ENCODE results near the gene CDR2. TPM values are rescaled to one million over a fixed set of nuclear protein-coding genes. Genes with fewer than 3 reads are reported as not detected.

Gene CDR2
- total and polyA plus RNA-seq, 7 donors = 14.6 to 32.3 (median 22.5) TPM

DNA sequence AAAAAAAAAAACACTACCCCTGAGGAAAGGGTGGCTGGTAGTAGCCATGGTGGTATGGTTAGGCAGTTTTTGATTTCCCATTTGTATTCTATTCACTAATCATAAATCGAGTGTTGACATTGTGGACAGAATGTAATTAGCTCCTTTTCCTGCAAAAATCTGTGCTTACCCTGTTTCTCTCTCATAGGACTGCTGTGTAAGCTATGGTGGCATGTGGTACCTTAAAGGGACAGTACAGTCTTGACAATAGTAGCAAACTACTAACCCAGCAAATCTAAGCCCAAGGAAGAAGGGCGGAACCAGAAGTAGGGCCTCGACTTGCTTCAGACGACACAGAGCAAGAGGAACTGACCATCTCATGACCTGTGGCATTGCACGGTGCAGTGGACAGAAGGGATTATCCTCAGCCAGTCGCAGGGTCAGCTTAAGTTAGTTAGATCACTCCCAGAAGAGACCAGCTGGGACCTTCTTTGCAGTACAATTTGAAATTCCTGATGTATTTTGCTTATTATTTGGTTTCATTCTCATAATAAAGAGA, 40.9 kb downstream of the CDR2 start:
- peaks cover 0 to 11% (median 7%) of the 10 kb centered on the region in 4 donors for H3K4me1 ChIP-seq
- TF ChIP-seq POLR2AphosphoS5 (IDR thresholded peaks at IDR 0.05) = no peak
- no peak for TF ChIP-seq EP300 (IDR thresholded peaks at IDR 0.05)
- no peak for TF ChIP-seq POLR2A (IDR thresholded peaks at IDR 0.05)
- no peaks in the 10 kb centered on the region for H3K27me3 ChIP-seq
- intact Hi-C loops (cut with DNase I) = no loop called here
- peak; percentile 63 for DNase-seq
- H3K4me3 ChIP-seq = no peak overlapping the region
- WGBS, 2 donors = 72 to 85% methylated on average over 6 of the region's 6 CpGs
- H3K9me3 ChIP-seq = no peaks in the 10 kb centered on the region
- peaks cover 3 to 65% (median 23%) of the 10 kb centered on the region in 4 donors for H3K36me3 ChIP-seq
- no peak overlapping the region for H3K27ac ChIP-seq

DNA sequence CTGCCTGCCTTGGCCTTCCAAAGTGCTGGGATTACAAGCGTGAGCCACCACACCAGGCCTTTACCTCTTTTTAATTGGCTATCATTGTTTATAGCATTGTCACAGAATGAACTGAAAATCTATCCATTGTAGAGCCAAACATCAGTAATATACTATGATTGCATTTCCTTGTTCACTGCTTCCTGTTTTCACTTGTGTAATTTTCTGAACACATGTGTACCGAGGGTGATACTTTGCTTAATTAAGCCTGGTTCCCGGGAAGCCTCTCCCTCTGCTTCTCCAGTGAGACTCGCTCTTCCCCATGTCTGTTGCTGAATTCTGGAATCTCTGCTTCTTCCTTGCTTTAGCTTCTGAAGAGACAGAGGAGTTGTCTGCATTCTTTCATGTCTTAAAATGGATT, 44.1 kb downstream of the CDR2 start:
- TF ChIP-seq, protein P1, sequence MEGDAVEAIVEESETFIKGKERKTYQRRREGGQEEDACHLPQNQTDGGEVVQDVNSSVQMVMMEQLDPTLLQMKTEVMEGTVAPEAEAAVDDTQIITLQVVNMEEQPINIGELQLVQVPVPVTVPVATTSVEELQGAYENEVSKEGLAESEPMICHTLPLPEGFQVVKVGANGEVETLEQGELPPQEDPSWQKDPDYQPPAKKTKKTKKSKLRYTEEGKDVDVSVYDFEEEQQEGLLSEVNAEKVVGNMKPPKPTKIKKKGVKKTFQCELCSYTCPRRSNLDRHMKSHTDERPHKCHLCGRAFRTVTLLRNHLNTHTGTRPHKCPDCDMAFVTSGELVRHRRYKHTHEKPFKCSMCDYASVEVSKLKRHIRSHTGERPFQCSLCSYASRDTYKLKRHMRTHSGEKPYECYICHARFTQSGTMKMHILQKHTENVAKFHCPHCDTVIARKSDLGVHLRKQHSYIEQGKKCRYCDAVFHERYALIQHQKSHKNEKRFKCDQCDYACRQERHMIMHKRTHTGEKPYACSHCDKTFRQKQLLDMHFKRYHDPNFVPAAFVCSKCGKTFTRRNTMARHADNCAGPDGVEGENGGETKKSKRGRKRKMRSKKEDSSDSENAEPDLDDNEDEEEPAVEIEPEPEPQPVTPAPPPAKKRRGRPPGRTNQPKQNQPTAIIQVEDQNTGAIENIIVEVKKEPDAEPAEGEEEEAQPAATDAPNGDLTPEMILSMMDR (IDR thresholded peaks at IDR 0.05) = no peak
- TF ChIP-seq EP300 (IDR thresholded peaks at IDR 0.05) (no peak), POLR2A (IDR thresholded peaks at IDR 0.05) (no peak), POLR2AphosphoS5 (IDR thresholded peaks at IDR 0.05) (no peak)
- no peaks in the 10 kb centered on the region for H3K9me3 ChIP-seq
- H3K27ac ChIP-seq = peak overlapping the region in 3 of 4 donors; percentile 7 to 57 (median 55)
- H3K36me3 ChIP-seq = peaks cover 27 to 78% (median 45%) of the 10 kb centered on the region in 4 donors
- WGBS, 2 donors = 42 to 59% methylated on average over 4 of the region's 4 CpGs
- intact Hi-C loops (cut with DNase I) = no loop called here
- H3K4me3 ChIP-seq = no peak overlapping the region
- no peak for DNase-seq
- H3K4me1 ChIP-seq = peaks cover 0 to 11% (median 7%) of the 10 kb centered on the region in 4 donors
- H3K27me3 ChIP-seq = no peaks in the 10 kb centered on the region

DNA sequence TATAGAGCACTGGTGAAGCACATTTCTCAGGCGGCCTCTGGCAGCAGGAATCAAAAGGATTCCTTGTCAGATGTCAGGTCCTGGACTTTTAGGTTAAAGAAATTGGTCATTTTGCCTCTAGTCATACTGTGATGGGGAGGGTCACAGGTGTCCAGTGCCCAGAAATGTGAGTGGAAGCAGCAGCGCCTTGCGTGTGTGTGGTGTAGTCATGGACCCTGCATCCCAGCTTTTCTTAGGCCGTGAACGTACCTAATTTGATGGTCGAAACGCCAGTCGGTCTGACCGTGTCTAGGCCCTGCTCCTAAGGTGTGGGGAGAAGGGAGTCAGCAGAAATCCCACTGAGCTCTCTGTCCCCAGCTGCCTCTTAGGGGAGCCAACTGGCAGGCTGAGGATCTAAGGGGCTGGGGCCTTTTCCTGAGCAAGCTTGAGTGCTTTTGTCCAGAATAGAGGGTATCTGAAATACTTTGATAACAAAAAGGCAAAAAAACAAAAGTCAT, 45.2 kb downstream of the CDR2 start:
- peaks cover 0 to 11% (median 7%) of the 10 kb centered on the region in 4 donors for H3K4me1 ChIP-seq
- no peak overlapping the region for H3K4me3 ChIP-seq
- H3K36me3 ChIP-seq = peaks cover 38 to 78% (median 50%) of the 10 kb centered on the region in 4 donors
- TF ChIP-seq POLR2A (IDR thresholded peaks at IDR 0.05) = no peak
- TF ChIP-seq POLR2AphosphoS5 (IDR thresholded peaks at IDR 0.05) = no peak
- no peak for TF ChIP-seq EP300 (IDR thresholded peaks at IDR 0.05)
- TF ChIP-seq, protein P1 (IDR thresholded peaks at IDR 0.05) = no peak
- no peak for DNase-seq
- no peak overlapping the region for H3K27ac ChIP-seq
- H3K9me3 ChIP-seq = no peaks in the 10 kb centered on the region
- no peaks in the 10 kb centered on the region for H3K27me3 ChIP-seq
- intact Hi-C loops (cut with DNase I) = no loop called here
- 96 to 98% methylated on average over 9 of the region's 9 CpGs for WGBS, 2 donors

DNA sequence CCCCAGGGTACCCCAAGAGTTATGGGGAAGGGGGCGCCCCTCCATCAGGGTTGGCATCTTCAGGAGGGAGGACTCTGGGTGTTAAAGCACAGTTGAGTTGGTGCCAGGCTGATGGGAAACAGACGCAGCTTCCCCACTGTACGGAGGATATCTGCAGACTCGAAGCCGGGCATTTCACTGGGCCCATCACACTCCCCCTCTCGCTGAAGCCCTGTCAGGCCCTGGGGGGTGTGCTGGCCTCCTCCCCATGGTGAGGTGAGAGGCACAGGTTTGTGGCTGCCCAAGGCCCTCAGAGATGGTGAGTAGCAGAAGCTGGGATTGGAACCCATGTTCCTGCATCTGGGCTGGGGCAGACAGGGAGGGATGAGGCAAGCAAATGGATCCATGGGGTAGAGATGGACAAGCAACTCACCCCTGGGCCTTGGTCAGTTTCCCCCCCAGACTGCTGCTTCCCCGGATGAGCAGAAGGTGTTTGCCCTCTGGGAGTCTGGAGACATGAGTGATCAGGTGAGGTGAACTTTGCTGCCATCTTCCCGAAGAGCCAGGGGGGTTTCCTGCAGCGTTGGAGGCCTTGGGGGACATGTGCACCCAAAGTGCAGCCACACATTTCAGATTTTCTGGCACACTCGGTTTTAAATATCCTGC, 46.2 kb downstream of the CDR2 start:
- WGBS, 2 donors = 93% methylated on average over 10 of the region's 10 CpGs
- Histone ChIP-seq H3K36me3 (peaks cover 40 to 76% (median 51%) of the 10 kb centered on the region in 4 donors), H3K9me3 (no peaks in the 10 kb centered on the region), H3K27me3 (no peaks in the 10 kb centered on the region), H3K27ac (no peak overlapping the region), H3K4me1 (peaks cover 0 to 11% (median 7%) of the 10 kb centered on the region in 4 donors), H3K4me3 (no peak overlapping the region)
- TF ChIP-seq EP300 (IDR thresholded peaks at IDR 0.05) (no peak), POLR2A (IDR thresholded peaks at IDR 0.05) (no peak), POLR2AphosphoS5 (IDR thresholded peaks at IDR 0.05) (no peak)
- TF ChIP-seq, protein P1 (IDR thresholded peaks at IDR 0.05) = no peak
- intact Hi-C loops (cut with DNase I) = no loop called here
- no peak for DNase-seq

DNA sequence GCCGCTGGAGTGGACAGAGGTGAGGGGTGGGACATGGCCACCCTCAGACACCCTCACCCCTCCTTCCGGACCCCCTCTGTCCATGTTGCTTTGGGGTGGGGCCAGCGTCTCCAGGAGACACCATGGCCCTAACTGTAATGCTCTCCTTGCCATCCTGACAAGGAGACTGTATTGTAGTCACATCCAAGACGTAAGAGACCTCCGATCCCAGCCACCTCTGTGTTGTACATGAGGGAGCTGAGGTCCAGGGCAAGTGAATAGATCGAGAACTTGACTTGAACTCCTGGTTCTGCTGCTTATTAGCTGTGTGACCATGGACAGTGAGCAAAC, 47.0 kb downstream of the CDR2 start:
- Histone ChIP-seq H3K27me3 (no peaks in the 10 kb centered on the region), H3K4me1 (peaks cover 0 to 11% (median 7%) of the 10 kb centered on the region in 4 donors), H3K27ac (no peak overlapping the region), H3K9me3 (no peaks in the 10 kb centered on the region), H3K36me3 (peaks cover 40 to 81% (median 49%) of the 10 kb centered on the region in 4 donors), H3K4me3 (no peak overlapping the region)
- TF ChIP-seq EP300 (IDR thresholded peaks at IDR 0.05) (no peak), POLR2A (IDR thresholded peaks at IDR 0.05) (no peak), POLR2AphosphoS5 (IDR thresholded peaks at IDR 0.05) (no peak)
- TF ChIP-seq, protein P1 (IDR thresholded peaks at IDR 0.05) = no peak
- DNase-seq = no peak
- WGBS, 2 donors = 96% methylated on average over 6 of the region's 6 CpGs
- intact Hi-C loops (cut with DNase I) = no loop called here
